SH-SY5Y (cell line): ENCODE measurements around the gene BEST2.

Source experiments
- GATA2 ChIP-seq: IDR thresholded peaks from 2 replicates; pipeline ENCODE4 v1.6.1; 2011; ENCODE audit warnings: mild to moderate bottlenecking, low read depth, low read length
- GATA3 ChIP-seq: IDR thresholded peaks from 2 replicates; pipeline ENCODE4 v1.6.1; 2011; ENCODE audit warnings: low read depth, mild to moderate bottlenecking, low read length, moderate library complexity

DNA sequence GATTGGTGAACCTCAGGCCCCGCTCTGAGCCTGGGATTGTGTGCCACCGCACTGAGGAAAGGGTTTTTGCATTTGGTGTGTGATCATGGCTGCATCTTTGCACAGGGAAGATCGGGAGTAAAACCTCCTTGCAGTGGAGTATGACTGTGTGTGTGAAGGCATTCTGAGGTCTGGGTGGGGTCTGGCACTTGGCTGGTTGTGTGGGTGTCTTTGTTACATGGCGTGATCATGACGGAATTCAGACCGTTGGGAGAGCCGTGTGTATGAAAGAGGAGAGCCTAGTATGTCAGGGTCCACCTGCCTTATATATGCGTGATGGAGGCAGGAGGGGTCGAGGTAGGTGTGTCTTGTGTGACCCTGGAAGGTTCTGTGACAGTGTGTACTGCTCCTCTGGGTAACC lies 740 bp upstream of the BEST2 start:
- TF ChIP-seq GATA2 (no peak), GATA3 (no peak)
